Measurements from ENCODE around the gene OSBPL8.
"Not testable (repeated sequence)": the region's sequence is repeated elsewhere in the genome, so short reads cannot be mapped to it uniquely, and the experiment has no call there.

The OSBPL8 gene

GRCh38 chr12:76478045-76478444 is 81.5 kb downstream of the OSBPL8 start:
- H3K36me3 ChIP-seq (ENCODE audit: low read depth): no peaks in the 10 kb centered on the region
- H3K4me1 ChIP-seq (ENCODE audit: insufficient read depth, poor library complexity, severe bottlenecking): no peaks in the 10 kb centered on the region
- no peak for DNase-seq (ENCODE audit: low spot score)
- peaks cover 2% of the 10 kb centered on the region for H3K9me3 ChIP-seq (ENCODE audit: severe bottlenecking)
- ATAC-seq (ENCODE audit: low read depth): no peak
- no peak for TF ChIP-seq CTCF (IDR thresholded peaks at IDR 0.05; ENCODE audit: poor library complexity, severe bottlenecking)
- H3K27me3 ChIP-seq (ENCODE audit: insufficient read depth, poor library complexity, severe bottlenecking): no peaks in the 10 kb centered on the region
- H3K27ac ChIP-seq (ENCODE audit: poor library complexity, severe bottlenecking): no peak overlapping the region
- no peak overlapping the region for H3K4me3 ChIP-seq (ENCODE audit: severe bottlenecking)

GRCh38 chr12:76472862-76473261 is 86.7 kb downstream of the OSBPL8 start:
- not testable (repeated sequence) for DNase-seq (ENCODE audit: low spot score); H3K27me3 ChIP-seq (ENCODE audit: insufficient read depth, poor library complexity, severe bottlenecking); H3K4me3 ChIP-seq (ENCODE audit: severe bottlenecking); ATAC-seq (ENCODE audit: low read depth); H3K36me3 ChIP-seq (ENCODE audit: low read depth); H3K27ac ChIP-seq (ENCODE audit: poor library complexity, severe bottlenecking); H3K9me3 ChIP-seq (ENCODE audit: severe bottlenecking); H3K4me1 ChIP-seq (ENCODE audit: insufficient read depth, poor library complexity, severe bottlenecking)
- peak; percentile 24 for TF ChIP-seq CTCF (IDR thresholded peaks at IDR 0.05; ENCODE audit: poor library complexity, severe bottlenecking)

- no peak overlapping the region for H3K4me3 ChIP-seq (ENCODE audit: severe bottlenecking)
- H3K36me3 ChIP-seq (ENCODE audit: low read depth): no peaks in the 10 kb centered on the region
- TF ChIP-seq CTCF (IDR thresholded peaks at IDR 0.05; ENCODE audit: poor library complexity, severe bottlenecking): no peak
- DNase-seq (ENCODE audit: low spot score): no peak
- no peak; the same call in 2 of the 3 replicates for ATAC-seq (ENCODE audit: low read depth)
- H3K27ac ChIP-seq (ENCODE audit: poor library complexity, severe bottlenecking): no peak overlapping the region
- no peaks in the 10 kb centered on the region for H3K27me3 ChIP-seq (ENCODE audit: insufficient read depth, poor library complexity, severe bottlenecking)
- peaks cover 9% of the 10 kb centered on the region for H3K4me1 ChIP-seq (ENCODE audit: insufficient read depth, poor library complexity, severe bottlenecking)
- no peaks in the 10 kb centered on the region for H3K9me3 ChIP-seq (ENCODE audit: severe bottlenecking)
Observed at GRCh38 chr12:76471579-76471978, 88.0 kb downstream of the OSBPL8 start.

- Histone ChIP-seq H3K4me3 (ENCODE audit: severe bottlenecking) (no peak overlapping the region), H3K9me3 (ENCODE audit: severe bottlenecking) (no peaks in the 10 kb centered on the region), H3K4me1 (ENCODE audit: insufficient read depth, poor library complexity, severe bottlenecking) (peaks cover 9% of the 10 kb centered on the region), H3K36me3 (ENCODE audit: low read depth) (no peaks in the 10 kb centered on the region), H3K27me3 (ENCODE audit: insufficient read depth, poor library complexity, severe bottlenecking) (no peaks in the 10 kb centered on the region), H3K27ac (ENCODE audit: poor library complexity, severe bottlenecking) (no peak overlapping the region)
- ATAC-seq (ENCODE audit: low read depth): peak; percentile 100
- TF ChIP-seq CTCF (IDR thresholded peaks at IDR 0.05; ENCODE audit: poor library complexity, severe bottlenecking): no peak
- DNase-seq (ENCODE audit: low spot score): no peak
Observed at GRCh38 chr12:76470028-76470939, 89.3 kb downstream of the OSBPL8 start.

GRCh38 chr12:76464631-76465166 is 94.9 kb downstream of the OSBPL8 start:
- no peaks in the 10 kb centered on the region for H3K4me1 ChIP-seq (ENCODE audit: insufficient read depth, poor library complexity, severe bottlenecking)
- H3K9me3 ChIP-seq (ENCODE audit: severe bottlenecking): no peaks in the 10 kb centered on the region
- no peaks in the 10 kb centered on the region for H3K27me3 ChIP-seq (ENCODE audit: insufficient read depth, poor library complexity, severe bottlenecking)
- TF ChIP-seq CTCF (IDR thresholded peaks at IDR 0.05; ENCODE audit: poor library complexity, severe bottlenecking): no peak
- ATAC-seq (ENCODE audit: low read depth) (no peak), DNase-seq (ENCODE audit: low spot score) (no peak)
- H3K4me3 ChIP-seq (ENCODE audit: severe bottlenecking): no peak overlapping the region
- H3K27ac ChIP-seq (ENCODE audit: poor library complexity, severe bottlenecking): no peak overlapping the region
- H3K36me3 ChIP-seq (ENCODE audit: low read depth): no peaks in the 10 kb centered on the region

Data from RWPE2 (cell line).